Spleen (tissue), 7 donors: ENCODE data around the gene DMRTC1B.
"Not testable (repeated sequence)": the region's sequence is repeated elsewhere in the genome, so short reads cannot be mapped to it uniquely, and the experiment has no call there.

Source experiments
- CTCF ChIP-seq, 11 experiments: fragments of 200-600 bp in 7 of 11; fragments of 450-650 bp in 4 of 11; sonication (generic) in 4 of 11; IDR thresholded peaks in 8 of 11; conservative IDR thresholded peaks in 3 of 11; 1 replicate in 7 of 11; 2 replicates in 4 of 11; pipeline versions ENCODE4 v1.4.0 to v1.8.0; 2016 to 2021; ENCODE audit warnings: antibody characterized with exemption in 11 of 11, inconsistent platforms in 4 of 11, mild to moderate bottlenecking in 1 of 11
- POLR2A ChIP-seq, 3 donors: fragments of 450-650 bp; IDR thresholded peaks; one replicate each; pipeline ENCODE4 v1.5.1; 2017; ENCODE audit warnings: antibody characterized with exemption in 3 of 3, mild to moderate bottlenecking in 1 of 3
- donor health status: DM: no; HTN: no; CAD: no; lungs with moderate emphysema.
- donor health status: DM: no; HTN: no; CAD: no.
- donor health status: DM: no; HTN: no; CAD: no.

GRCh38 chrX:72882898-72883297, 106.2 kb downstream of the DMRTC1B start:
- TF ChIP-seq CTCF (IDR thresholded peaks at IDR 0.05 in 8 of 11, conservative IDR thresholded peaks at IDR 0.05 in 3 of 11); POLR2A (IDR thresholded peaks at IDR 0.05): not testable (repeated sequence)
